ENCODE data around the gene TCF12.

Gene TCF12

GRCh38 chr15:57310876-57311275, 392.4 kb downstream of the TCF12 start:
- TF ChIP-seq, protein P1, sequence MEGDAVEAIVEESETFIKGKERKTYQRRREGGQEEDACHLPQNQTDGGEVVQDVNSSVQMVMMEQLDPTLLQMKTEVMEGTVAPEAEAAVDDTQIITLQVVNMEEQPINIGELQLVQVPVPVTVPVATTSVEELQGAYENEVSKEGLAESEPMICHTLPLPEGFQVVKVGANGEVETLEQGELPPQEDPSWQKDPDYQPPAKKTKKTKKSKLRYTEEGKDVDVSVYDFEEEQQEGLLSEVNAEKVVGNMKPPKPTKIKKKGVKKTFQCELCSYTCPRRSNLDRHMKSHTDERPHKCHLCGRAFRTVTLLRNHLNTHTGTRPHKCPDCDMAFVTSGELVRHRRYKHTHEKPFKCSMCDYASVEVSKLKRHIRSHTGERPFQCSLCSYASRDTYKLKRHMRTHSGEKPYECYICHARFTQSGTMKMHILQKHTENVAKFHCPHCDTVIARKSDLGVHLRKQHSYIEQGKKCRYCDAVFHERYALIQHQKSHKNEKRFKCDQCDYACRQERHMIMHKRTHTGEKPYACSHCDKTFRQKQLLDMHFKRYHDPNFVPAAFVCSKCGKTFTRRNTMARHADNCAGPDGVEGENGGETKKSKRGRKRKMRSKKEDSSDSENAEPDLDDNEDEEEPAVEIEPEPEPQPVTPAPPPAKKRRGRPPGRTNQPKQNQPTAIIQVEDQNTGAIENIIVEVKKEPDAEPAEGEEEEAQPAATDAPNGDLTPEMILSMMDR (IDR thresholded peaks at IDR 0.05) = no peak

DNA sequence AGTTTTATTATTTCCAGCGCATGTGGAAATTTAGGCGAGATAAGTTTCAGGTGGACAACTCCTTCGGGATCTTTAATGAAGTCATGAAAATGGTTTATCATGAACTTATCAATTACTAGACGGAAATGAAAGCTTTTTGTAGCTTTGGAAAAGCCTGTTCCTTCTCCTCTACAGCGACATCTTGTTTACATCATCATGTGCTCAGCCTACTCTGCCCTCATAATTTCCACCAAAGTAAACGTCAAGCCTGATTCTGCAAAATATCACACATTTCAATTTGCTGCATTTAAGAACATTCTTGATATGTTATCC, 393.5 kb downstream of the TCF12 start:
- TF ChIP-seq, protein P1 (IDR thresholded peaks at IDR 0.05) = no peak

GRCh38 chr15:57312318-57313133, 394.1 kb downstream of the TCF12 start:
- TF ChIP-seq, protein P1 (IDR thresholded peaks at IDR 0.05) = no peak

- TF ChIP-seq, protein P1 (IDR thresholded peaks at IDR 0.05) = no peak
These were observed 394.7 kb downstream of the TCF12 start for GRCh38 chr15:57313134-57313483.

DNA sequence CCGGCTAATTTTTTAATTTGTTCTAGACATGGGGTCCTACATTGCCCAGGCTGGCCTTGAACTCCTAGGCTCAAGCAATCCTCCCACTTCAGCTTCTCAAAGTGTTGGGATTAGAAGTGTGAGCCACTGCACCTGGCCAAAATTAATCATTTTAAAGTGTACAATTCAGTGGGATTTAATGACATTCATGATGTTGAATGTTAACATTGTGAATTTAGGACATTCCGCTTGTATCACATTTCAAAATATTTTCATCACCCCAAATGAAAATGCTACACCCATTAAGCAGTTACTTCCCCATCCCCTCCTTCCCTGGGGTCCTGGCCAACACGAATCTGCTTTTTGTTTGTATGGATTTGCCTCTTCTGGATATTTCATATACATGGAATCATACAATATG, 395.8 kb downstream of the TCF12 start:
- TF ChIP-seq, protein P1 (IDR thresholded peaks at IDR 0.05) = no peak

- TF ChIP-seq, protein P1 (IDR thresholded peaks at IDR 0.05) = no peak
These were observed 398.0 kb downstream of the TCF12 start for GRCh38 chr15:57316451-57316850.

- TF ChIP-seq, protein P1 (IDR thresholded peaks at IDR 0.05) = no peak
These were observed 400.9 kb downstream of the TCF12 start for GRCh38 chr15:57319226-57319918.

Data from LNCAP (cell line).